ENCODE measurements around the gene FMN1. TPM values are rescaled to one million over a fixed set of nuclear protein-coding genes. Genes with fewer than 3 reads are reported as not detected.

Gene FMN1
- total and polyA plus RNA-seq, 2 of the 8 experiments (the other 6 are each of a cell fraction or from before 2014, with no cell fraction given): 0.27 to 3.7 TPM

- TF ChIP-seq, protein P1, sequence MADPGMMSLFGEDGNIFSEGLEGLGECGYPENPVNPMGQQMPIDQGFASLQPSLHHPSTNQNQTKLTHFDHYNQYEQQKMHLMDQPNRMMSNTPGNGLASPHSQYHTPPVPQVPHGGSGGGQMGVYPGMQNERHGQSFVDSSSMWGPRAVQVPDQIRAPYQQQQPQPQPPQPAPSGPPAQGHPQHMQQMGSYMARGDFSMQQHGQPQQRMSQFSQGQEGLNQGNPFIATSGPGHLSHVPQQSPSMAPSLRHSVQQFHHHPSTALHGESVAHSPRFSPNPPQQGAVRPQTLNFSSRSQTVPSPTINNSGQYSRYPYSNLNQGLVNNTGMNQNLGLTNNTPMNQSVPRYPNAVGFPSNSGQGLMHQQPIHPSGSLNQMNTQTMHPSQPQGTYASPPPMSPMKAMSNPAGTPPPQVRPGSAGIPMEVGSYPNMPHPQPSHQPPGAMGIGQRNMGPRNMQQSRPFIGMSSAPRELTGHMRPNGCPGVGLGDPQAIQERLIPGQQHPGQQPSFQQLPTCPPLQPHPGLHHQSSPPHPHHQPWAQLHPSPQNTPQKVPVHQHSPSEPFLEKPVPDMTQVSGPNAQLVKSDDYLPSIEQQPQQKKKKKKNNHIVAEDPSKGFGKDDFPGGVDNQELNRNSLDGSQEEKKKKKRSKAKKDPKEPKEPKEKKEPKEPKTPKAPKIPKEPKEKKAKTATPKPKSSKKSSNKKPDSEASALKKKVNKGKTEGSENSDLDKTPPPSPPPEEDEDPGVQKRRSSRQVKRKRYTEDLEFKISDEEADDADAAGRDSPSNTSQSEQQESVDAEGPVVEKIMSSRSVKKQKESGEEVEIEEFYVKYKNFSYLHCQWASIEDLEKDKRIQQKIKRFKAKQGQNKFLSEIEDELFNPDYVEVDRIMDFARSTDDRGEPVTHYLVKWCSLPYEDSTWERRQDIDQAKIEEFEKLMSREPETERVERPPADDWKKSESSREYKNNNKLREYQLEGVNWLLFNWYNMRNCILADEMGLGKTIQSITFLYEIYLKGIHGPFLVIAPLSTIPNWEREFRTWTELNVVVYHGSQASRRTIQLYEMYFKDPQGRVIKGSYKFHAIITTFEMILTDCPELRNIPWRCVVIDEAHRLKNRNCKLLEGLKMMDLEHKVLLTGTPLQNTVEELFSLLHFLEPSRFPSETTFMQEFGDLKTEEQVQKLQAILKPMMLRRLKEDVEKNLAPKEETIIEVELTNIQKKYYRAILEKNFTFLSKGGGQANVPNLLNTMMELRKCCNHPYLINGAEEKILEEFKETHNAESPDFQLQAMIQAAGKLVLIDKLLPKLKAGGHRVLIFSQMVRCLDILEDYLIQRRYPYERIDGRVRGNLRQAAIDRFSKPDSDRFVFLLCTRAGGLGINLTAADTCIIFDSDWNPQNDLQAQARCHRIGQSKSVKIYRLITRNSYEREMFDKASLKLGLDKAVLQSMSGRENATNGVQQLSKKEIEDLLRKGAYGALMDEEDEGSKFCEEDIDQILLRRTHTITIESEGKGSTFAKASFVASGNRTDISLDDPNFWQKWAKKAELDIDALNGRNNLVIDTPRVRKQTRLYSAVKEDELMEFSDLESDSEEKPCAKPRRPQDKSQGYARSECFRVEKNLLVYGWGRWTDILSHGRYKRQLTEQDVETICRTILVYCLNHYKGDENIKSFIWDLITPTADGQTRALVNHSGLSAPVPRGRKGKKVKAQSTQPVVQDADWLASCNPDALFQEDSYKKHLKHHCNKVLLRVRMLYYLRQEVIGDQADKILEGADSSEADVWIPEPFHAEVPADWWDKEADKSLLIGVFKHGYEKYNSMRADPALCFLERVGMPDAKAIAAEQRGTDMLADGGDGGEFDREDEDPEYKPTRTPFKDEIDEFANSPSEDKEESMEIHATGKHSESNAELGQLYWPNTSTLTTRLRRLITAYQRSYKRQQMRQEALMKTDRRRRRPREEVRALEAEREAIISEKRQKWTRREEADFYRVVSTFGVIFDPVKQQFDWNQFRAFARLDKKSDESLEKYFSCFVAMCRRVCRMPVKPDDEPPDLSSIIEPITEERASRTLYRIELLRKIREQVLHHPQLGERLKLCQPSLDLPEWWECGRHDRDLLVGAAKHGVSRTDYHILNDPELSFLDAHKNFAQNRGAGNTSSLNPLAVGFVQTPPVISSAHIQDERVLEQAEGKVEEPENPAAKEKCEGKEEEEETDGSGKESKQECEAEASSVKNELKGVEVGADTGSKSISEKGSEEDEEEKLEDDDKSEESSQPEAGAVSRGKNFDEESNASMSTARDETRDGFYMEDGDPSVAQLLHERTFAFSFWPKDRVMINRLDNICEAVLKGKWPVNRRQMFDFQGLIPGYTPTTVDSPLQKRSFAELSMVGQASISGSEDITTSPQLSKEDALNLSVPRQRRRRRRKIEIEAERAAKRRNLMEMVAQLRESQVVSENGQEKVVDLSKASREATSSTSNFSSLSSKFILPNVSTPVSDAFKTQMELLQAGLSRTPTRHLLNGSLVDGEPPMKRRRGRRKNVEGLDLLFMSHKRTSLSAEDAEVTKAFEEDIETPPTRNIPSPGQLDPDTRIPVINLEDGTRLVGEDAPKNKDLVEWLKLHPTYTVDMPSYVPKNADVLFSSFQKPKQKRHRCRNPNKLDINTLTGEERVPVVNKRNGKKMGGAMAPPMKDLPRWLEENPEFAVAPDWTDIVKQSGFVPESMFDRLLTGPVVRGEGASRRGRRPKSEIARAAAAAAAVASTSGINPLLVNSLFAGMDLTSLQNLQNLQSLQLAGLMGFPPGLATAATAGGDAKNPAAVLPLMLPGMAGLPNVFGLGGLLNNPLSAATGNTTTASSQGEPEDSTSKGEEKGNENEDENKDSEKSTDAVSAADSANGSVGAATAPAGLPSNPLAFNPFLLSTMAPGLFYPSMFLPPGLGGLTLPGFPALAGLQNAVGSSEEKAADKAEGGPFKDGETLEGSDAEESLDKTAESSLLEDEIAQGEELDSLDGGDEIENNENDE (IDR thresholded peaks at IDR 0.05; ENCODE audit: insufficient replicate concordance, low read length): no peak
- TF ChIP-seq, protein P2, sequence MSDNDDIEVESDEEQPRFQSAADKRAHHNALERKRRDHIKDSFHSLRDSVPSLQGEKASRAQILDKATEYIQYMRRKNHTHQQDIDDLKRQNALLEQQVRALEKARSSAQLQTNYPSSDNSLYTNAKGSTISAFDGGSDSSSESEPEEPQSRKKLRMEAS (IDR thresholded peaks at IDR 0.05): no peak
- no peak for TF ChIP-seq PHF8 (conservative IDR thresholded peaks at IDR 0.05; ENCODE audit: low read depth, low read length)
- no peak for TF ChIP-seq USF2 (IDR thresholded peaks at IDR 0.05; ENCODE audit: low read length)
- no peak for TF ChIP-seq RFX5 (IDR thresholded peaks at IDR 0.05; ENCODE audit: borderline replicate concordance, low read depth, low read length)
- no peak for TF ChIP-seq EZH2 (IDR thresholded peaks at IDR 0.05; ENCODE audit: low read depth, low read length, severe bottlenecking)
- no peak for TF ChIP-seq CHD1 (IDR thresholded peaks at IDR 0.05; ENCODE audit: low read depth, low read length)
- TF ChIP-seq MAFK (IDR thresholded peaks at IDR 0.05; ENCODE audit: low read depth, low read length): no peak
- no peak for TF ChIP-seq TCF12 (IDR thresholded peaks at IDR 0.05; ENCODE audit: low read depth, low read length)
- no peak for TF ChIP-seq CHD2 (IDR thresholded peaks at IDR 0.05; ENCODE audit: low read length)
- no peak for TF ChIP-seq JUND (IDR thresholded peaks at IDR 0.05; ENCODE audit: low read length)
Measured at GRCh38 chr15:33005582-33005981, 188.9 kb downstream of the FMN1 start (continued).
